SK-N-SH (cell line): Measurements from ENCODE around the gene GPN1.

ENCODE experiments used
- CTCF ChIP-seq: fragments of 200-600 bp; sonication (generic); IDR thresholded peaks from 2 replicates; pipeline ENCODE4 v1.6.1; 2017; ENCODE audit warnings: antibody characterized with exemption, mild to moderate bottlenecking, moderate library complexity
- POLR2AphosphoS5 ChIP-seq: IDR thresholded peaks from 2 replicates; pipeline ENCODE4 v1.6.1; 2012; ENCODE audit warnings: low read depth, low read length
- RAD21 ChIP-seq: IDR thresholded peaks from 2 replicates; pipeline ENCODE4 v1.6.1; 2012; ENCODE audit warnings: mild to moderate bottlenecking, low read length

DNA sequence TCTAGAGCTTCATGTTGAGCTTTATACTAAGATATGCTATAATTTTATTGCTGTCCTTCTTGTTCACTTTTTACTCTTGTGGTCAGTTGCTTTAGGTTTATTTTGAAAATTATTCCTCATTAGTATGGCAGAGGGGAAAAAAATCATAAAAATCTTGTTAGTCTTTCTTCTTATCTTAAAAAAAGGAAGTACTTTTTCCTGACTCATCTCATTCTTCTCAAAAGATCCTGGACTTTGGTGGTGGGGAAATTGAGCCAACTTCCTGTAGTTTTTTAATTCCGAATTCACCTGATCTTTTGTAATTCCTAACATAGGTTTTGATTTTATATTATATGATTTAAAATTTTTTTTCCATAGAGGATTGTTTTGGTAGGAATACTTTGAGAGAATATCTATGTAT is 38.6 kb downstream of the GPN1 start:
- TF ChIP-seq CTCF (no peak), RAD21 (no peak), POLR2AphosphoS5 (no peak)
